HEK293T (cell line): ENCODE measurements around the gene ABCA9.

Experiments used
- FOXM1 ChIP-seq: fragments of 450-650 bp; IDR thresholded peaks from 2 replicates; pipeline ENCODE4 v1.6.1; 2017; ENCODE audit warnings: mild to moderate bottlenecking, borderline replicate concordance
- HDGF ChIP-seq: fragments of 450-650 bp; IDR thresholded peaks from 2 replicates; pipeline ENCODE4 v1.6.1; 2017; ENCODE audit warnings: antibody characterized with exemption, borderline replicate concordance

DNA sequence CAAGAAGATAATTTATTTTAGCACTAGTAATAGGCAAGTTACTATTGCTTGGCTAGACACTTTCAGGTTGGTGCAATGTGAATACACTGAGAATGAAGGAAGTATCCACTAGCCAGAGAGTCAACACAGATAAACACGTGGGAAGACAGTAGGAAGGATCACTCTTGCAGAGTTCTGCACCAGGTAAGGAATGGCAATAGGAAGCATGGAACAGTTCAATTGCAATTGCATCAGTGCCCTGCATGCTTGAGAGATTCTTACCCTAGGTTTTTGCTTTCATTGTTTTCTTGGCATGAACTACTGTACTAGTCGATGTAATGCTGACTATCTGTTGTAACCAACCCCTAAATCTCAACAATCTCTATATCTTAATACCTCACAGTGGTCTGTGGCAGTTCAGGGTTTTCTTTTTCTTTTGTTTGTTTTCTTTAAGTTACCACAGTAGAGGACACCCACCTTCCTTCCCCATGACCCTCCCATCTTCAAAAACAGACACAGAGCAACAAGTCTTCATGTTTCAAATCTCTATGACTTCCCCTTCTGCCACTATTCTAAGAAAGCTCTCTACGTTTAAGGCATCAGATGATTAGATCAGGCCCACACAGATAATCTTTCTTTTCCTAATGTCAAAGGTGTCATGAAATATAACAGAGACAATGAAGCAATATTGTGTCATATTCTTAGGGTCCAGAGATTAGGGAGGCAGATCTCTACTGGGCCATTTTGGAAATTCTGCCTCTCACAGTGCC, 87.5 kb downstream of the ABCA9 start:
- no peak for TF ChIP-seq HDGF
- TF ChIP-seq FOXM1, result no peak
